Central memory CD4-positive, alpha-beta T cell (primary cell): ENCODE data around the gene TFG.
A peak's percentile ranks its signal among the peaks of the same experiment; 100 is the strongest.
"Not testable (repeated sequence)": the region's sequence is repeated elsewhere in the genome, so short reads cannot be mapped to it uniquely, and the experiment has no call there.

Experiments used
- DNase-seq: peaks from one replicate; pipeline ENCODE4 v3.0.0; 2022
- total RNA-seq, 3 experiments: gene quantifications; one replicate each; lab custom pipeline; 2026; lab: John Stamatoyannopoulos, UW

TFG gene
- total RNA-seq = 67.7 to 110 (median 76.7) reads per million in 3 experiments

- DNase-seq = peak; percentile 98
These were observed at the start of gene TFG for GRCh38 chr3:100708989-100709841. TSS of gene TFG (plus strand) at chr3:100709494. CDS start at chr3:100713686, 4,192 bp downstream.

GRCh38 chr3:100661294-100661693 is 48.0 kb upstream of the TFG start:
- not testable (repeated sequence) for DNase-seq

- DNase-seq = peak; percentile 18
These were observed 47.0 kb upstream of the TFG start for GRCh38 chr3:100662113-100662823.

- peak; percentile 17 for DNase-seq
These were observed 44.1 kb upstream of the TFG start for GRCh38 chr3:100665230-100665629.

- not testable (repeated sequence) for DNase-seq
These were observed 42.6 kb upstream of the TFG start for GRCh38 chr3:100666699-100667098.

GRCh38 chr3:100667316-100667715 is 42.0 kb upstream of the TFG start:
- not testable (repeated sequence) for DNase-seq

GRCh38 chr3:100670995-100671394 is 38.3 kb upstream of the TFG start:
- not testable (repeated sequence) for DNase-seq

- DNase-seq = no peak
These were observed 27.8 kb upstream of the TFG start for GRCh38 chr3:100681496-100681895.

- no peak for DNase-seq
These were observed 27.0 kb upstream of the TFG start for GRCh38 chr3:100682056-100682853.

GRCh38 chr3:100682854-100683760 is 26.2 kb upstream of the TFG start:
- no peak for DNase-seq

- no peak for DNase-seq
These were observed 16.1 kb upstream of the TFG start for GRCh38 chr3:100693225-100693624.

- no peak for DNase-seq
These were observed 13.6 kb upstream of the TFG start for GRCh38 chr3:100695696-100696095.

- DNase-seq = no peak
These were observed 13.1 kb upstream of the TFG start for GRCh38 chr3:100696161-100696560.

- no peak for DNase-seq
These were observed 12.1 kb upstream of the TFG start for GRCh38 chr3:100697172-100697571.

GRCh38 chr3:100697723-100698285 is 11.5 kb upstream of the TFG start:
- no peak for DNase-seq

GRCh38 chr3:100698736-100699135 is 10.6 kb upstream of the TFG start:
- DNase-seq = no peak

GRCh38 chr3:100700708-100701107 is 8.6 kb upstream of the TFG start:
- DNase-seq = no peak

- no peak for DNase-seq
These were observed 7.0 kb upstream of the TFG start for GRCh38 chr3:100702082-100702979.

- DNase-seq = no peak
These were observed 6.3 kb upstream of the TFG start for GRCh38 chr3:100702980-100703345.

GRCh38 chr3:100703865-100704264 is 5.4 kb upstream of the TFG start:
- no peak for DNase-seq

- DNase-seq = no peak
These were observed 2.9 kb upstream of the TFG start for GRCh38 chr3:100706365-100706764.
